ENCODE measurements around the gene RAB3A.

- TF ChIP-seq CTCF (IDR thresholded peaks at IDR 0.05; ENCODE audit: borderline replicate concordance, extremely low read depth, low read length, poor library complexity, severe bottlenecking) = no peak
- TF ChIP-seq EZH2 (IDR thresholded peaks at IDR 0.05; ENCODE audit: borderline replicate concordance, low read depth, low read length, severe bottlenecking) = no peak
These were observed 42.2 kb downstream of the RAB3A start for GRCh38 chr19:18161636-18162002.
